Activated T-helper 2 cell treated with anti-CD3 and anti-CD28 coated beads, Interferon-gamma antibody, Interleukin-2, Interleukin-4, amounts not matched to agents 10 μg/mL and 5 μg/mL and 100 μg/mL, durations not matched to agents 14 hours and 24 hours and 36 hours (primary cell): ENCODE data around the gene KCND3. TPM values are rescaled to one million over a fixed set of nuclear protein-coding genes. Genes with fewer than 3 reads are reported as not detected.

Experiments used
- DNase-seq: peaks from one replicate; pipeline ENCODE4 v3.0.0; 2021; ENCODE audit warnings: low spot score
- H3K27ac Mint-ChIP-seq: one replicate; pipeline ENCODE4 v1.8.0; 2021; ENCODE audit warnings: mixed read lengths
- H3K27me3 Mint-ChIP-seq: one replicate; pipeline ENCODE4 v1.8.0; 2021; ENCODE audit warnings: low read depth, mixed read lengths
- H3K36me3 Mint-ChIP-seq: one replicate; pipeline ENCODE4 v1.8.0; 2021; ENCODE audit warnings: low read depth, mixed read lengths
- H3K4me1 Mint-ChIP-seq: one replicate; pipeline ENCODE4 v1.8.0; 2021; ENCODE audit warnings: low read depth, mixed read lengths
- H3K4me3 Mint-ChIP-seq: one replicate; pipeline ENCODE4 v1.8.0; 2021; ENCODE audit warnings: low read depth, mild to moderate bottlenecking, moderate library complexity, mixed read lengths
- H3K9me3 Mint-ChIP-seq: one replicate; pipeline ENCODE4 v1.8.0; 2021; ENCODE audit warnings: mixed read lengths
- intact Hi-C: fragments of 100-400 bp; cut with micrococcal nuclease; formaldehyde crosslinking; loops from one replicate; pipeline ENCODE4 v1.15.1; 2023
- total RNA-seq: library from RNA; stranded (reverse); gene quantifications from 2 replicates; pipeline ENCODE4 v1.2.3, GENCODE V29; 2022

KCND3 gene
- total RNA-seq, 1 donor from 2014 or later: not detected

DNA sequence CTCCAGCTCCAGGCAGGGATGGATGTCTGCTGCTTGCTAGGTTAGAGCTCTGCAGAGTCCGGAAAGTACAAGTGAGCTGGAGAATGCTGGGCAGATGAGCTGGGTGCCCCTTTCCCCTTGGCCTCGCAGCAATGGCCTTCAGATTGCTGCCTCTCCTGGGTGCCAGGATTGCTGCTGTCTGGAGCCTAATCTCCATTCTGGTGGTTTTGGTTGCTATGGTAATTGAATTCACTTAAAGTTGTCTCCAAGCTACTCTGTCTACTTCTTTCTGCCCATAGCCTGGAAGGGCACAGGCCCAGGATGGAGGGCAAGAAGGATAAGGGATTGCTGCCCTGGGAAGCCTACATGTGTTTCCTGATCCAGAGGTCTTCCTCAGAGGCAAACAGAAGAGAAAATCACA, 14.6 kb upstream of the KCND3 start:
- DNase-seq: no peak
- no peaks in the 10 kb centered on the region for H3K9me3 Mint-ChIP-seq
- no peak overlapping the region for H3K27ac Mint-ChIP-seq
- H3K4me3 Mint-ChIP-seq: no peak overlapping the region
- no peaks in the 10 kb centered on the region for H3K36me3 Mint-ChIP-seq
- peaks cover 27% of the 10 kb centered on the region for H3K27me3 Mint-ChIP-seq
- H3K4me1 Mint-ChIP-seq: no peaks in the 10 kb centered on the region
- intact Hi-C loops: no loop called here

DNA sequence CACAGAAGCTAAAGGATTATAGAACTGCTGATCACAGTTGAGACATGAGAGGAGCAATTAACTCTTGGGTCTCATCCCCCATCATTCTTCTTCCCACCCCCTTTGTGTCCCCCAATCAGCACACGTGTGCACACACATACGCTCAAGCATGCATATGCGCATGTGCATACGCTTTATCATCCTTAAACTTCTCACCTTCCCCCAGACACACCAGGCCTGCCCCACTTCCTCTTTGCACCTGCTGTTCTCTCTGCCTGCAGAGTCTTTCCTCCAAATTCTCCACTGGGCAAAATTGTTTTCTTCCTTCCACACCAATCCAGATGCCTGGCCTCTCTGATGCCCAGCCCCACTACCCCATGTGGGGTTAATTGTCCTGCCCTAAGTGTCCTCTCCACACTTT, 13.0 kb upstream of the KCND3 start:
- Mint-ChIP-seq H3K36me3 (no peaks in the 10 kb centered on the region), H3K27me3 (peaks cover 29% of the 10 kb centered on the region), H3K4me3 (no peak overlapping the region), H3K9me3 (no peaks in the 10 kb centered on the region), H3K4me1 (no peaks in the 10 kb centered on the region), H3K27ac (no peak overlapping the region)
- intact Hi-C loops: no loop called here
- no peak for DNase-seq

DNA sequence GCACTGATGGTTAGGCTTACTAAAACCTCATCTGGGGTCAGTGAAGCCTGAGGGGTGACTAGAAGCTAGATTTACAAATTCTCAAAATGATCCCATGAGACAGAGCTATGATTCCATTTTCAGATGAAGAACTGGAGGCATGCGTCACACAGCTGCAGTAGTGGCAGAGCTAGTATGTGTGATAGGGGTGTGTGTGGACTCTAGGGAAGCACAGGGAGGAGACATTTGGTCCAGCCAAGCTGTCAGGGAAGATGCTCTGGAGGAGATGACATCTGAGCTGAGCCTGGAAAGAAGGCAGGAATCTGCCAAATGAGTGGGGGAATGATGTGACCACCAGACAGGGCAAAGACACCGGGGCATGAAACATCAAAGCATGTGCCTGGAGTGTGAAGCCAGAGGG, 12.0 kb upstream of the KCND3 start:
- intact Hi-C loops: no loop called here

DNA sequence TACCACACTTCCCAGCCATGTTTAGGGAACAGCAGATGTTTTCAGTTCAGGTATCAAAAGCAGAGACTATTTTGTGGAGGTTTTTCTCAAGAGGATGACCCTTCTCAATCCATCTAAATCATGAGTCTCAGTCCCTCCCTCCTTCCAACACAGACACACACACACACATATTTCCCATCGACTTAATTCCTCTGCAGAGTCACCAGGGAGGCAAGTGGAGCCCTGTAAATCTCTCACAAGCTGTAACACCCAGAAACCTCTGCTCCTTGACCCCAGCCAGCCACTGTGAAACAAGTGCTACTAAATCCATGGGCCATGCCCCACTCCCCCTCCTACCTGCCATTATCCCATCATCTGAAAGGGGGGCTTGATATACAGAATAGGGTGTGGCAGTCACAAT, 10.6 kb upstream of the KCND3 start:
- H3K27me3 Mint-ChIP-seq: peaks cover 40% of the 10 kb centered on the region
- H3K36me3 Mint-ChIP-seq: no peaks in the 10 kb centered on the region
- no peak overlapping the region for H3K4me3 Mint-ChIP-seq
- no peaks in the 10 kb centered on the region for H3K9me3 Mint-ChIP-seq
- intact Hi-C loops: no loop called here
- no peaks in the 10 kb centered on the region for H3K4me1 Mint-ChIP-seq
- no peak for DNase-seq
- H3K27ac Mint-ChIP-seq: no peak overlapping the region

More for the DNA sequence above, 12.0 kb upstream of the KCND3 start:
- H3K27ac Mint-ChIP-seq: no peak overlapping the region
- H3K9me3 Mint-ChIP-seq: no peaks in the 10 kb centered on the region
- no peak for DNase-seq
- no peaks in the 10 kb centered on the region for H3K4me1 Mint-ChIP-seq
- peaks cover 33% of the 10 kb centered on the region for H3K27me3 Mint-ChIP-seq
- H3K36me3 Mint-ChIP-seq: no peaks in the 10 kb centered on the region
- H3K4me3 Mint-ChIP-seq: no peak overlapping the region

DNA sequence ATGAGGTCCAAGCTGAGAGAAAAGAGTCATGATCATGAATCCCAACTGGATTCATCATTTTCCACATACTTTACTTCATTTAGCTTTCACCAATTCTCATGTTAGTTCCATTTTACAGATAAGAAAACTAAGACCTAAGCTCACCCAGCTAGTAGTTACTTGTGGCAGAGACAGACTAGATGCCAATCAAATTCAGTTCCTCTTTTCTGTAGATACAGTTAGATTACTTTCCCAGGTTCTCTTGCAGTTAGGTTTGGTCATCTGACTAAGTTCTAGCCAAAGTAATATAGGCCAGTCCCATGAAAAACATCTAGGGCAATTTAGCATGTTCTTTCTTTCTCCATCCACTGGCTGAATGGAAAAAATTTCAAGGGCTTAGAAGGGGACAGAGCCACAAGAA, 8.9 kb upstream of the KCND3 start:
- H3K27ac Mint-ChIP-seq: no peak overlapping the region
- H3K4me3 Mint-ChIP-seq: no peak overlapping the region
- H3K36me3 Mint-ChIP-seq: no peaks in the 10 kb centered on the region
- no peaks in the 10 kb centered on the region for H3K9me3 Mint-ChIP-seq
- intact Hi-C loops: no loop called here
- no peak for DNase-seq
- H3K27me3 Mint-ChIP-seq: peaks cover 49% of the 10 kb centered on the region
- H3K4me1 Mint-ChIP-seq: no peaks in the 10 kb centered on the region

DNA sequence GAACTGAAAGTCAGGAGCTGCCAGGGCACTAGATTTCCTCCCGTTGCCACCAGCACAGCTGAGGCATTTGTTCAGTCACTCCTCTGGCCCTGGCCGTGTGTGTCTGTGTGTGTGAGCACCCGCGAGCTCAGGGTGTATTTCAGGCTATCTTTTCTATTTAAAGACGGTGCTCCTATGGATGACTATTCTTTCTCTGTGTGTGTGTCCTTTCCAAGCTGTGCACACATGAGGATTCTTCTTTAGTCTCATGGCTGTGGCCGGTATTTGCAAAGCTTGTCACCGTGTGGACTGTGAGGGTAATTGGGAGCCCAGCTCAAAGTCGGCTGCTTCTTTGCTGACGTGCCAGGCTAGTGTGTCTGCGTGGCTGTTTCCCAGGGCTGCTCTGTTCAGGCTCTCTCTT, 3.0 kb upstream of the KCND3 start:
- Mint-ChIP-seq H3K27me3 (peaks cover 68% of the 10 kb centered on the region), H3K27ac (no peak overlapping the region), H3K9me3 (no peaks in the 10 kb centered on the region), H3K4me3 (no peak overlapping the region), H3K4me1 (no peaks in the 10 kb centered on the region), H3K36me3 (no peaks in the 10 kb centered on the region)
- intact Hi-C loops: no loop called here
- no peak for DNase-seq

DNA sequence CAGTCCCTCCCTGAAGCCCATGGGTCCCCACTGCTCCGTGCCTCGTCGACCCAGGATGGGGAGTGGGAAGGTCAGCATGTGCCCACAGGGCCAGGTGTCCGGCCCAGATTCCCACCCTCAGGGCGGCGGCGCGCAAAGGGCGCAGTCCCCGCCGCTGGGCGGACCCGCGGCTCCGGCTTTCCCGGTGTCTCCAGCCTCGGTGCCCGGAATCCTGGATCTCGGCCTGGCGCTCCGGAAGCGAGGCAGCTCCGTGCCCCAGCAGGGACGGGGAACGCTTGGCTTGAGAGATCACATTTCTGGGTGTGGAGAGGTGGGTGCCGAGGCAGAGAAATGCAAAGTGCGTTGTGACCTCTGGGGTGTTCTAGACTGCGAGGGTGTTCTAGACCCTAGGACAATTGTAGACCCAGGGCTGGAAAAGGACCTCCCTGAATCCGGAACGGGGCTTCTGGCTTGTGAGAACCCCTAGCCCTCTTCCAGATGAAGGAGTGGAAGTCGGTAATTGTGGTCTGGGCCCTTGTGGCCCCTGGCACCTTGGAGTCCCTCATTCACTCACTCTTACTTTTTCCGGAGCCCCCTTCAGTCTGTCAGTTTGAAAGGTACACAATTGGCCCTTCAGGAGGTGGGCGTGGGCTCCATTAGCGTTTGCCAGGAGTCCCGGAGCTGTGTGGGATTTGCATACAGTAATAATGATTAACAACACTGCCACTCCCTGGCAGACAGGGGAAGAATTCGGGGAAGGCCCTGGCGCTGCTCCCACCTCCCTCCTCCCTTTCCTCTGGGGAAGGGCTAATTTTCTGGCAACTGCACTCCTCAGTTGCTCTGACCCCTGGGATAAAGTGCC, 1.6 kb upstream of the KCND3 start:
- intact Hi-C loops: no loop called here
- no peaks in the 10 kb centered on the region for H3K9me3 Mint-ChIP-seq
- peaks cover 78% of the 10 kb centered on the region for H3K27me3 Mint-ChIP-seq
- H3K27ac Mint-ChIP-seq: no peak overlapping the region
- H3K4me3 Mint-ChIP-seq: no peak overlapping the region
- no peaks in the 10 kb centered on the region for H3K36me3 Mint-ChIP-seq
- no peaks in the 10 kb centered on the region for H3K4me1 Mint-ChIP-seq
- no peak for DNase-seq

DNA sequence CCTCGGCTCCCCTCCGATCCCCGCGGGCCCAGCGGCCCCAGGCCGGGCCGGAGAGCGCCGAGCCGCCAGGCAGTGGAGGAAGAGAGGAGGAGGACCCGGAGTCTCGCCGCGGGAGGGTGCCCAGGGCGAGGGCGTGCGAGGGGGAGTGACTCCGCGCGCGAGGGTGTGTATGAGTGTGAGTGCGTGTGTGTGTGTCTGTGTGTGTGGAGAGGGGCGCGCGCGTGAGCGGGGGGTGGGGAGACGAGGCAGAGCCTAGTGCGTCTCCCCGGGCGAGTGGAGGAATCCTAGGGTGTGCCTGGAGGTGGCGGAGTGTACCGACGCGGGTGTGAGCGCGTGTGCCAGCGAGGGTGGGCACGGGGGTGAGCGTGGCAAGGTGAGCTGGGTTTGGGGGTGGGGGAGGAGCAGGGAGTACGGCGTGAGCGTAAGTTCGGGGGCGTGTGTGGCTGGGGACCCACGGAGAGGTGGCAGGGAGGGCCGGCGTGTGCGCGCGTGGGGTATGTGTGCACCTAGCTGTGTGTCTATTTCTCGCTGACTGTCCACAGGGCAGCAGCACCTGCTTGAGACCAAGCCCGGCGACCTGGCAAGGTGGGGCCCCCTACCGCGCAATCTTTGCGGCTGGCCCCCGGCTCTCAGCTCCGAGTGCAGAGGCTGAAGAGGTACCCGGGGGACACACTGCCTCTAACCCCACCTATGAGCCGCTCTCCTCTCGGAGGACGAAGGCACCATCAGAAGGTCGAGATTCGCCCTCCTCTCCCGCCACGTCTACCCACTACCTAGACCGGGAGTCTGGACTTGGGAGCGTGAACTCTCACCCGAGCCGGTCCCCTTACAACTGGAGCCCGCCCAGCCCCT, 784 bp upstream of the KCND3 start:
- Mint-ChIP-seq H3K36me3 (no peaks in the 10 kb centered on the region), H3K4me1 (no peaks in the 10 kb centered on the region), H3K9me3 (no peaks in the 10 kb centered on the region), H3K27ac (no peak overlapping the region), H3K27me3 (peaks cover 73% of the 10 kb centered on the region), H3K4me3 (peak overlapping the region; percentile 52)
- no peak for DNase-seq
- intact Hi-C loops: no loop called here

DNA sequence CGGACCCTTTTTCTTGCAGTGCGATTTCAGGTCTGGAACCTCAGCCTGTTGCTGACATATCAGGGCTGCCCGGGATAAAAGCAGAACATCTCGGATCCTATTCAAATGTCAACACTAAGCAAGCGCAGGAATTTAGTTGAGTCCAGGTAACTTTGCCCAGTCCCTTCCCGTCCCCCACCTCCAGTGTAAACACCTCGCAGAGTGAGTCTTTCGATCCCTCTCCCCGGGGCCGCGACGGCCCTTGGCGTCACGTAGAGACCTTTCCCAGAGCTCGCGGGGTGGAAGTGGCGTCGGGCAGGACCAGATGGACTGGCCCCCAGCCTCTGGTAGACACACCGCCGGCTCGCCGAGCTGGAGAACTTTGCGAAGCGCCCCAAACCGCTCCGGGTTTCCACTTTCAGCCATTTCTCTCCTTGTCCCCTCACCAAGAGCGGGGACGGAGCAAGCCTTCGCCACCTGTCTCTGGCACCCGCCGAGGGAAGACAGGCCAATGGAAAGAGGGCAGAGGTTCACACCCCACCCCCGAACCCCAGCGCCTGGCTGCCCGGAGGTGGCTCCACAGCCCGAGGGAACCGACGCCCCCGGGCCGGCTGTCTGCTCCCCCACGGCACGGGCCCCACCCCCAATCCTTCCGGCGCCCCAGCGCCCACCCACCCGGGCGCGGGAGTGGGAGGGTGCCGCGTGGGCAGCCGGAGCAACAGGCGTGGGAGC, 570 bp downstream of the KCND3 start:
- no peak for DNase-seq
- H3K9me3 Mint-ChIP-seq: no peaks in the 10 kb centered on the region
- intact Hi-C loops: no loop called here
- H3K36me3 Mint-ChIP-seq: no peaks in the 10 kb centered on the region
- no peak overlapping the region for H3K27ac Mint-ChIP-seq
- peaks cover 78% of the 10 kb centered on the region for H3K27me3 Mint-ChIP-seq
- no peak overlapping the region for H3K4me3 Mint-ChIP-seq
- no peaks in the 10 kb centered on the region for H3K4me1 Mint-ChIP-seq

DNA sequence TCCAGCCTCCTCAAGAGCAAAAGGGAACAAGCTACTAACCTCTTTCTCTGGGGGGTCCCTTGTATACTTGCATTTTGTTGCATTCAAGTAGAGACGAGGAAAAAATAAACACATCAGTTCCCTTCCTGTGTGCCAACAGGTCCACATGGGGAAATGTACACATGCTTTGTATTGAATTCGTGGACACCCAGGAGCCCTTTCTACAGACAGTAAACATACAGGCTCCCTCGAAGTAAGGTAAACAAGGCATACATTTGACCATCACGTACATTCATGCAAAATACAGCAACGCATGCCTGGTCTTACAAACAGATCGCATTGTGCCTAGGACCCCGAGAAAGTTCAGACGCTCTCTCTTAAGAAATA, 1.1 kb downstream of the KCND3 start:
- H3K9me3 Mint-ChIP-seq: no peaks in the 10 kb centered on the region
- no peaks in the 10 kb centered on the region for H3K36me3 Mint-ChIP-seq
- no peak overlapping the region for H3K27ac Mint-ChIP-seq
- DNase-seq: no peak
- intact Hi-C loops: no loop called here
- H3K27me3 Mint-ChIP-seq: peaks cover 75% of the 10 kb centered on the region
- no peaks in the 10 kb centered on the region for H3K4me1 Mint-ChIP-seq
- no peak overlapping the region for H3K4me3 Mint-ChIP-seq

DNA sequence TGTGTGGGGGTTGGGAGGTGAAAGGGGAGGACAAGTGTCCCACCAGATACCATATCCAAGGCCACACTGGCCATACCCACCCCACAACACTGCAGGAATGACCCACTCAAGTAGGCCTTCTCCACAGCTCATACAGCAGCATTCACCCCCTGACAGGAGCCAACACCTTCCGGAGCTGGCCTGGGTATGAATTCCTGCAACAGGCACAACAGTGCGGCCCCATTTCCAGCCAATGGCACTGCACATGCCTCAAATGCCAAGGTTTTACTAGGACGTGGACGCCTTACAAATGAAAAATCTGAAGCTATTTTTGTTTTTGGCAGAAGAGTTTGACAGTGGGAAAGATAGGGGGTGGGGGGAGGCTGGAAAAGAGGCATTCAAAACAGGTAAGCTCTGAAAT, 2.0 kb downstream of the KCND3 start:
- H3K9me3 Mint-ChIP-seq: no peaks in the 10 kb centered on the region
- H3K36me3 Mint-ChIP-seq: no peaks in the 10 kb centered on the region
- no peak overlapping the region for H3K27ac Mint-ChIP-seq
- intact Hi-C loops: no loop called here
- no peak overlapping the region for H3K4me3 Mint-ChIP-seq
- no peaks in the 10 kb centered on the region for H3K4me1 Mint-ChIP-seq
- H3K27me3 Mint-ChIP-seq: peaks cover 66% of the 10 kb centered on the region
- no peak for DNase-seq

DNA sequence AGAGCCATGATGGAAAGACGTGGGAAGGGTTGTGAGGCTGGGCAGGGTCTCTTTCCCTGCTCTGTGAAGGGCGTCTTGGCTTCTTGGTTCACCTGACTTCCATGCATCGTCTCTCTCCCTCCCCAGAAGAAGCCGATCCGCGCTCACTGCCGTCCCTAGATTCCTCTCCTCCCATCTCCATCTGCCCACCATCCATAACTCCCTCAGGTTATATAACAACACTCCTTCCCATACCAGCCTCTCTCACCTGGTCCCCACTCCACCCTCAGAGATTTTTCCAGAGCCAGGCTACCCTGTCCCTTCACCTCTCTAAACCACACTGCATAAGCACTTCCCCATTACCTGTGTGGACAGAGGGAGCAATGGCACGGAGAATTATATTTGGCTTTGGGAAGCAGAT, 6.0 kb downstream of the KCND3 start:
- Mint-ChIP-seq H3K27me3 (peaks cover 37% of the 10 kb centered on the region), H3K36me3 (no peaks in the 10 kb centered on the region), H3K9me3 (no peaks in the 10 kb centered on the region), H3K27ac (no peak overlapping the region), H3K4me1 (no peaks in the 10 kb centered on the region), H3K4me3 (no peak overlapping the region)
- DNase-seq: no peak
- intact Hi-C loops: no loop called here

DNA sequence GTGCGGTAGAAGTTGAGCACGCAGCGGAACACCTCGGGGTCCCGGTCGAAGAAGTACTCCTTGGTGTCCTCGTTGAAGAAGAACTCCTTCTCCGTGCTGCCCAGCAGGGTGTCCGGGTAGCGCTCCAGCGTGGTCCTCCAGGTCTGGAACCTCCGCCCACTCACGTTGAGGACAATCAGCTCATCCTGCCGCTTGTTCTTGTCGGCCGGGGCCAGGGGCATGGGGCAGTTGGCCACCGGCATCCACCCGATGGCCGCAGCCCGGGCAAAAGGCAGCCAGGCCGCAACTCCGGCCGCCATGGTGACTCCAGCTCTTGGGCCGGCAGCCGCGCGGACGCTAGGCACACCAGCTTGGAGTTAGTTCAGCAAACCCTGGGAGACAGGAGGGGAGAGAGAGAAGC, 7.0 kb downstream of the KCND3 start:
- DNase-seq: no peak
- Mint-ChIP-seq H3K9me3 (no peaks in the 10 kb centered on the region), H3K36me3 (no peaks in the 10 kb centered on the region), H3K27me3 (peaks cover 34% of the 10 kb centered on the region), H3K4me1 (no peaks in the 10 kb centered on the region), H3K27ac (no peak overlapping the region), H3K4me3 (no peak overlapping the region)
- intact Hi-C loops: no loop called here
